CD4-positive, alpha-beta T cell treated with Interferon alpha-2 for 1 hour (primary cell): ENCODE data around the gene IMMP2L.
A peak's percentile ranks its signal among the peaks of the same experiment; 100 is the strongest.

Experiments used
- DNase-seq, 2 donors: peaks; one replicate each; pipeline ENCODE4 v3.0.0-alpha.2; 2020 to 2022

Gene IMMP2L

DNA sequence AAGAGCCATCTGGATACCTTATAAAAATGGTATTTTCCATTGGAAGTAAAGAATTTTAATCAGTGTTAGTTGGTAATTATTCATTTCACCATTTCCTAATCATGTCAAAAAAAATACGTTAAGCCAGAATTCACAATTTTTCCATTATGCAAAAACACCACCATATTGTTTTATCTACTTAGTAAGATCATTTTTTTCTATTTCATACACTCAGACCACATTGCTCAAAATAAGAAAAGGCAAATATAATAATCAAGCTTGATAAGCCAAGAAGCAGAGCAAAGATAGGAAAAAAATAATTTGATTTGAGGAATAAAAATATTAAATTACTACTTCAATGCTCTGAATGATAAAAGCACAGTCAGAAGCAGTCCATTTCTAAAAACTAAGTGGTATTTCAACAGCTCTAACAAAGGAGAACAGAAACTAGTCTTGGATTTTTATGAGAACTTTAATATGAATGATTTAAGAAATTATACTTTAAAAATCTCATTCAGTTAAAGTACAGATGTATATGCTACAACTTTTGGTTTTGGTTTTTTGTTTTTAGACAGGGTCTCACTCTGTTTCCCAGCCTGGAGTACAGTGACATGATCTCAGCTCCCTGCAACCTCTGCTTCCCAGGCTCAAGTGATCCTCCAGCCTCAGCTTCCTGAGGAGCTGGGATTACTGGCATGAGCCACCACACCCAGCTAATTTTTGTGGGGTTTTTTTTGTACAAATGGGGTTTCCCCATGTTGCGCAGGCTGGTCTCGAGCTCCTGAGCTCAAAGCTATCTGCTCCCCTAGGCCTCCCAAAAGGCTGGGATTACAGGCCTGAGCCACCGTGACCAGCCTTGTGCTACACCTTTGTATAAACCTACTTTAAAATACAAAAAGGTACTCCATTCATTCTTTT, 424.7 kb downstream of the IMMP2L start:
- peak; percentile 4 to 16 for DNase-seq

- DNase-seq = no peak
Measured at GRCh38 chr7:111132833-111133232, 429.5 kb downstream of the IMMP2L start.

DNA sequence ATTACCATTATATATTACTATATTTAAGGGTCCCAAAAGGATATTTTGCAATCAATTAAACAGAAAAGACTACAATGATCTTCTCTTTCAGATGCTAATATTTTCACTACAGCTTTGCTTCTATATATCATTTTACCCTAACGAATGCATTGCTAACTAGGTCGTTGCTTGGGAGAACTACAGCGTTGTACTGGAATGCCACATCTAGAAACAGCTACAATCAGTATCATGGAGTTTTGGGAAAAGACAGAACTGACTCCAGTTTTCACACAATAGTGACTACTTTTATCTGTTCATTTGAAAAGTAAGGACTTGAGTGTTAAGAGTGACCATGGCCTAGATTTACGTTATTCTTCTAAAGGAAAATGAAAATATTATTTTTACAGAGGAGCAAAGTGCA, 432.9 kb downstream of the IMMP2L start:
- DNase-seq = no peak

DNA sequence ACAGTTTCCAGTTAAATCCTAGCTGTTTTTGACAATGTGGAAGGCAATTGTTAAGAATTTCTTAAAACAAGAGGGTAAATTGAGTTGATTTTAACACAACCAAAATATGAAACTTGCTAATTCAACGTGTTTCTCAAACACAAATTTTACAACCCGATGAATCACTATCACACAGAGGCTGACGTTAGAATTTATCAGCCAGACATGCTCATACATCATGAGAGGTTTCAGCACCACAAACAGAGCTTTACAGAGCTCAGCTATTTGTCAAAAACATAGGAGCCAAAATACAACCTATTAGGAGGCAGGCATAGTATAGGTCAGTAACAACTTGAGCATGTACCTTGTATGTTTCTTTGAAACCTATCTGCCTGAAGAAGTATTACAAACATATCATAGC, 435.3 kb downstream of the IMMP2L start:
- no peak for DNase-seq

- DNase-seq = no peak
Measured at GRCh38 chr7:111115966-111116365, 446.3 kb downstream of the IMMP2L start.

DNA sequence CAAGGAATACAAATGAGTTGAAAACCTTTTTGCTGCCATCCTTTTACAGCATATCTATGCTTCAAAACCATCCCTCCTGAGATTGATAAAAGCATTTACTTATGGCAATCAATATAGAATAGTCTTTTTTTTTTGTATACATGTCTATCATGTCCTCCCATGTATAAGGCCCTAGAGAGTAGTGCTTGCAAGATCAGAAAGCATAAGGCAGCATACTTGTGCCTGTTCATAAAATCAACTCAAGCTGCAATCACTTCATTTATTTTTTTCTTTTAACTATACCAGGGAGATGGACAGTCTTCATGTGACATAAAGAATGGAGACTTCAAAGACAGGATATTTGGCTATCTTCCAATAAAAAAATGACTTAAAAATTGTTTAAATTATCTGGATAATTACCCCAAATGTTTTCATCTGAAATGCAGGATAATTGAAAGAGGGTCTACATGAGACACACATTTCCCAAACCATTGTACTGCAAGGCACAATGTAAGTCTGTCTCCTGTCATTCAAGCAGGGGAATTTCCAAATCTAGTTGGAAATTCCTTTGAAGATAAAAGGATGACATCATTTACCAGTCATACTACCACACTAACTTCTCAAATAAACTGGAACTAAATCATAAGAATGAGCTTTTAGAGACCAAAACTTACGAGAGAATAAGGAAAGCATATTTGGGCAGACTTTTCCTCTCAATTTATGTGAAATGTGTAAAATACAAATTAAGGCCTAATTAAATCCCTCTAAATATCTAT, 448.9 kb downstream of the IMMP2L start:
- no peak for DNase-seq

DNA sequence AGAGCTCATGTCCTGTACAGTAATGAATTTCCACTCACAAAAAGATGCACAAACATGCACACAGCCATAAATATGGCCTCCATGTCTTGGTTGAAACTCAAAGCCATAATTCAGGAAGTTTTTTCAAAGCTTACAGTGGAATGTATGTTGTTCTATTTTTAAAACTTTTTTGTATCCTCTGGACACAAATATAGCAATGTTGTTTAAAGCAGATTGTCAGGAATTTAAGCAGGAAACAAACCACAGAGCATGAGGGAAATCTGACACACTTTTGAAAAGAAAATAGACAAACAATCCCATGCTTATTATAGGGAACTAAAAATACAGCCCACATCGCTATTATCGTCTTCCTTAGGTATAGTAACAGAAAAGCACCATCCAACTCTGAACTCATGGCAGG, 449.9 kb downstream of the IMMP2L start:
- no peak for DNase-seq

DNA sequence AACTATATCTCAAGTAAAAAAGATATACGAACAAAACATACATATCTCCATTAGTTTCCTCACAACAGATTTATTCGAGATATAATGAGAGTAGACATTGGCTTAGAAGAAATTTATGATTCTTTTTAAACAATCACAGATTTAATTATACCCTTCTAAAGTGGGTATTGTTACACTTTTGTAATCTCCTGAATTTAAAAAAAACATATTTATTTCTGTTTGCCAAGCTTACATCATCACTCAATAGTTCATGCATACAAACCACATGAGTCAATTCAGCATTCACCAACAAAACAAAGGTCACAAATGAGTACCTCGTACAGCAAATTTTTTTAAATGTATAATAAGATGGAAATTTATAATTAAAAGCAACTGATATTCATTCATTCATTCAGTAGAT, 453.8 kb downstream of the IMMP2L start:
- DNase-seq = no peak

DNA sequence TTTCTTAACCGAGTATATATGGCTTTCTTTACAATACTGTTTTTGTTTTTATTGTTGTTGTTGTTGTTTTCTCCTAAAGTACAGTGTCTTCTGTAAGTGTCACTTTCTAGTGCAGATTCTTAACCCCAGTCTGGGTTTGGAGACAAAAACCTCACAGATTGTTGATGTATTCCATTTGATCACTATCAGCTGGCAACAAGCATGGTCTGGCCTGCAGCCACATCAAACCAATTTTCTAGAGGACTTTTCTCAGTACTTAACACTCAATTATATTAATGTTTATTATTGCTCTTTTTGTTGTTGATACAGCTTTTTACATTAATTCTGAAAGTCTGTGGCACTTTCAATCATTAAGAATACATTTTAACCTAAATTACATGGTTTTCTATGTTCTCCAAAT, 454.3 kb downstream of the IMMP2L start:
- DNase-seq = no peak

GRCh38 chr7:111107579-111107978, 454.7 kb downstream of the IMMP2L start:
- DNase-seq = no peak

DNA sequence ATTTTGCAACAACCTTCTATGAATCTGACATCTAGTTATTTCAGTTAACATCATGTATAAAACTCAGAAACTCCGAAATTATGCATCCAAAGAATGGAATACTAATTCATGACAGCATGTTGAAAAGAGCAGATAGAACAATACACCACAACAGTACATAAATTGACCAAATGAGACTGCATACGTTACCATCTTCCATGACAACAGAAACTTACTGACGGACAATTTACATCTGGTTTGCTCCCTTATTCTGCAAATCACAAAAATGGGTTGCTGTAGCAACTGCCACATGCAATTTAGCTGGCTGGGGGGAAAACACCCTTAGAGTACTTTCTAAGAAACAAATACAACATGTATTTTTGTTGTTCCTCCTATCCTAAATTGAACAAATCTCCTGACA, 457.0 kb downstream of the IMMP2L start:
- DNase-seq = no peak

- no peak for DNase-seq
Measured at GRCh38 chr7:111104710-111105109, 457.6 kb downstream of the IMMP2L start.

DNA sequence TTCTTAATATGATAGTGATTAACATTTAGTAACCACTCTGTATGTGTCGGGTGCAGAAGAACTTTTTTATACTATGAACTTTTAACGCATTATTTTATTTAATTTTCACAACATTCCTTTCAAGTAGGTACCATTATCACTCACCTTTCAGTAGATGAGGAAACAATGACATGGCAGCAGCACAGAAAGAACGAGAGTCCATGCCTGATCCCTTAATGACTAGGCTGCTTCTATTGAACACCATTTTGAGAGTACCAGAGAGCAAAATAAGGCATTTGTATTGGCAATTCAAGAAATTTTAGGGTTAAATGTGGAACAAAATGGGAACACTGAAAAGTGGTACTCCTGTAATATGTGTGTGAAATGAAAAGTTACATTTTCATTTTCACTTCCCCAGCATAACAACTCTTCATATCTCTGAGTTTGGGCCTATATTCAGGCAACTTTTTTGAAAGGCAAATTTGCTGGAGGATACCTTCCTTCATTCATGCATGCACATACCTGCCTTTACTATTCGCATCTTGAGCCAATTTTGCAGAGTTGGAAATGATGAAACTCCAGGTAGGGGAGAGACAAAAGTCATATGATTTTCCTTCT, 458.5 kb downstream of the IMMP2L start:
- no peak for DNase-seq

DNA sequence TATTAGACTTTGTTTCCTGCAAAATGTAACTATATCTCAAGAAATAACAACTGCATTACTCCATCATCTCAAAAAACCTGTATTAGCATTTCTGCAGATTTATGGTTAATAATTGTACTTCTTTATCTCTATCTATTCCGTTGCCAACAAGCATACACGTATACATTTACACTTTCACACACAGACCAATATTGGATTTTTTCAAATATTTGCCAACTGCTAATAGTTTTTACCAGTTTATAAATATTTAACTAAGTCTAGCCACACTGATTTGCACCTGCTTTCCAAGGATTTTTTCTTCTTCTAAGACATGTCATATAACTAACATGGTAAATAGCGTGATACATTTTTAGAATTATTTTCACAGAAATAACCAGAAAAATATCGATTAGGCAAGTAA, 459.2 kb downstream of the IMMP2L start:
- DNase-seq = no peak

- no peak for DNase-seq
Measured at GRCh38 chr7:111101856-111102646, 460.2 kb downstream of the IMMP2L start.

DNA sequence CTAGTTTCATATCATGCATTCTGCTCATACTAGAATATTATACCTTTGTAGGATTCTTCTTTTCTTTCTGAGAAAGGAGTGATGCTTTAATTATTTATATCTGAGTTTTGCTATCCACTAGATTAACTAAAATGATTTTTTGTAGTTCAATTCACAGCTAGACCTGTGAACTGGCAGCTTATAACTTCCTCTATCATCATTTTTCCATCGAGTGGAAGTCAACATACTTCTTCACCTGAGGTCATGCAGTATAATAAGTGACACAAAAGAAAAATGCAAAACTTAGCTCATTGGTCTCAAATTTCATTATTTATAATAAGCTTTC, 463.4 kb downstream of the IMMP2L start:
- no peak for DNase-seq

- peak; percentile 47 to 54 for DNase-seq
Measured at GRCh38 chr7:111098011-111098925, 464.0 kb downstream of the IMMP2L start.

DNA sequence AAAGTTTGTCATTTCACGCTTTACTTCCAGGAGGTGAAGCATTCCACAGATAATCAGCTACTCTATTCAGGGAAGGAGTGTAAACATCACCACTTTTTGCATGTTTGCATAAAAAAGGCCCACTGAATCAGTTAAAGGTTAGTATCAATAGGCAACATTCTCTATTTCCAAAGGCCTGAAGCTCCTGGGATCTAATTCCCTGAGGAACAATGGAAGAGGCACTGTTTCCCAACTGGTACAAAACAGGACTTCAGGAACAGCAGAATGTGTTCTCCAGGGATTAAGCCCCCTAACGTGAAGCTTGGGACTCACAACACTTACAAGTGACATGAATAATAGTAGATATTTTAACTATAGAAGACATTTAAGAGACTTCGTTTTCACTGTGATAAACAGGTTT, 465.3 kb downstream of the IMMP2L start:
- DNase-seq = no peak

GRCh38 chr7:111094419-111094818, 467.9 kb downstream of the IMMP2L start:
- DNase-seq = no peak

- no peak for DNase-seq
Measured at GRCh38 chr7:111093496-111093895, 468.8 kb downstream of the IMMP2L start.

DNA sequence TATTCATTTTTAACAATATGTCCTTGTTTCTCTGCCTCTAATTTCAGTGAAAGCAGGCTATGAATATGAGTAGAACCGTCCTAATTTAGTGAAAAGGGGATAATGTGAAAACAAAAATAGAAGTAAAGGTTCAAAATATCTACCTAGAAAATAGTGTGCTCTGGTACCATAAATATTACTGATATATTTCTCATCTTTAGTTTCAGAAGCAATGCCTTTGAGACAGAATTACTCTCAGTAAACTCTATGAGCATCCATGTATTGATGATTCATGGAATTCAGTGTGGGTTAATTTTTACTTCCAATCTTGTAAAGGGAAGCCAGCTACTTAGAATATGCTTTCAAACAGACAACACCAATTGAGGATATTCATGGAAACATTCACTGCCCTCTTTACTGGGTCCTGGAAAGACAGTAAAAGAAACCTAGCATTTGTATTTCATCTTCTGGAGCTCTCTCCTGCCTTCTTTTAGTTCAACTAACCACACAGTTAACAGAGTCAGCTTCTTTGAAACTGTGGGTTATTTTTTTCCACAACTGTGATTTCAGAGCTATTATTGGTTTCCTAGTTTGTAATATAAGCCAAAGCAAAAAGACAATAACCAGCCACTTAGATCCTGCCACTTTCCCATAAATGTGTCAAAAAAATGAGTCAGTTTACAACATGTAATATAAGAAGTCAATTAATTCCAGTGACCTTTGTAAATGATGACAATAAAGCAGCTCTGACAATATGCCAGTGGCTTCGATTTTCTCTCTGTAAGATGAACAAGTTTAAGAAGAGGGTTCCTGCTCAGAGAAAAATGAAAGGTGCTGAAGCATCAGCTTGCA, 469.7 kb downstream of the IMMP2L start:
- DNase-seq = no peak
